B cell (primary cell): ENCODE results near the gene BCAR1. TPM values are rescaled to one million over a fixed set of nuclear protein-coding genes. Genes with fewer than 3 reads are reported as not detected.

Source experiments
- ATAC-seq: fragments of 200-7000 bp; cut with Tn5 transposase; one replicate; pipeline ENCODE4 v1.10.0; 2021; ENCODE audit warnings: low read depth, mild to moderate bottlenecking, moderate number of reproducible peaks, moderate library complexity
- CTCF ChIA-PET: fragments of 350-600 bp; sonication (Branson Sonifier 250); formaldehyde crosslinking; loops from one replicate; lab custom pipeline; 2021; ENCODE audit warnings: antibody characterized with exemption, inconsistent platforms; lab: Charles Lee
- POLR2A ChIA-PET: fragments of 350-600 bp; sonication (Branson Sonifier 250); formaldehyde crosslinking; loops from one replicate; lab custom pipeline; 2021; ENCODE audit warnings: antibody characterized with exemption; lab: Charles Lee
- DNase-seq: peaks from one replicate; pipeline ENCODE4 v3.0.0; 2013
- H2AFZ ChIP-seq: 2 replicates; pipeline ENCODE4 v1.6.1; 2012; ENCODE audit warnings: mild to moderate bottlenecking, low read depth, low read length; ENCODE audit not compliant: insufficient read depth, poor library complexity, severe bottlenecking
- H3K27ac ChIP-seq, 2 donors: 1 replicate in 1 of 2; 2 replicates in 1 of 2; pipeline ENCODE4 v1.5.1; 2012 to 2013; ENCODE audit warnings: low read length in 2 of 2, mild to moderate bottlenecking in 2 of 2, moderate library complexity in 1 of 2
- H3K27me3 ChIP-seq, 4 experiments: fragments of 200-600 bp in 1 of 4; sonication (generic) in 1 of 4; replicated peaks in 1 of 4; 1 replicate in 2 of 4; 2 replicates in 2 of 4; pipeline versions ENCODE4 v1.6.1 to v1.7.0; 2013 to 2016; ENCODE audit warnings: low read length in 3 of 4, mild to moderate bottlenecking in 2 of 4, mixed read lengths in 1 of 4, moderate library complexity in 1 of 4; ENCODE audit not compliant: insufficient read depth in 4 of 4, control insufficient read depth in 3 of 4; ENCODE audit errors: control extremely low read depth in 1 of 4
- H3K36me3 ChIP-seq, 2 experiments: replicated peaks in 1 of 2; 1 replicate in 1 of 2; 2 replicates in 1 of 2; pipeline versions ENCODE4 v1.6.1 to v1.7.1; 2013; ENCODE audit warnings: low read length in 1 of 2; ENCODE audit not compliant: insufficient read depth in 2 of 2, control insufficient read depth in 1 of 2; ENCODE audit errors: control extremely low read depth in 1 of 2, extremely low read depth in 1 of 2
- H3K4me1 ChIP-seq, 2 donors: fragments of 200-600 bp in 1 of 2; sonication (generic) in 1 of 2; 1 replicate in 1 of 2; 2 replicates in 1 of 2; pipeline versions ENCODE4 v1.5.1 to v1.6.1; 2013 to 2017; ENCODE audit warnings: low read length in 2 of 2; ENCODE audit not compliant: control insufficient read depth in 2 of 2, insufficient read depth in 2 of 2
- H3K4me2 ChIP-seq: replicated peaks from 2 replicates; pipeline ENCODE3; 2012; ENCODE audit warnings: mild to moderate bottlenecking, low read depth, low read length; ENCODE audit not compliant: poor library complexity, severe bottlenecking
- H3K4me3 ChIP-seq, 5 experiments: fragments of 200-600 bp in 1 of 5; sonication (generic) in 1 of 5; 1 replicate in 3 of 5; 2 replicates in 2 of 5; pipeline versions ENCODE4 v1.5.1 to v1.7.0; 2011 to 2016; ENCODE audit warnings: low read length in 4 of 5, mild to moderate bottlenecking in 4 of 5, low read depth in 2 of 5, control low read depth in 1 of 5, moderate library complexity in 1 of 5; ENCODE audit not compliant: insufficient read depth in 1 of 5; ENCODE audit errors: control extremely low read depth in 1 of 5, extremely low read depth in 1 of 5
- H3K79me2 ChIP-seq: fragments of 200-600 bp; sonication (generic); one replicate; pipeline ENCODE4 v1.6.0; 2016; ENCODE audit warnings: low read length; ENCODE audit not compliant: control insufficient read depth, insufficient read depth
- H3K9ac ChIP-seq: fragments of 200-600 bp; sonication (generic); 2 replicates; pipeline ENCODE4 v1.6.1; 2017; ENCODE audit warnings: mild to moderate bottlenecking, low read length, moderate library complexity
- H3K9me3 ChIP-seq, 3 donors: one replicate each; pipeline versions ENCODE4 v1.6.1 to v1.7.1; 2013; ENCODE audit warnings: low read length in 2 of 3; ENCODE audit not compliant: control insufficient read depth in 2 of 3, insufficient read depth in 1 of 3; ENCODE audit errors: control extremely low read depth in 1 of 3
- H4K20me1 ChIP-seq: 2 replicates; pipeline ENCODE4 v1.6.0; 2012; ENCODE audit warnings: mild to moderate bottlenecking, low read length; ENCODE audit not compliant: insufficient read depth, control insufficient read depth, poor library complexity, severe bottlenecking
- H3K27ac Mint-ChIP-seq: one replicate; pipeline ENCODE4 v1.8.0; 2021; ENCODE audit warnings: mixed read lengths
- H3K27me3 Mint-ChIP-seq: one replicate; pipeline ENCODE4 v1.8.0; 2021; ENCODE audit warnings: mixed read lengths
- H3K4me1 Mint-ChIP-seq: one replicate; pipeline ENCODE4 v1.8.0; 2021; ENCODE audit warnings: mixed read lengths
- H3K4me3 Mint-ChIP-seq: one replicate; pipeline ENCODE4 v1.8.0; 2021; ENCODE audit warnings: mixed read lengths
- H3K9me3 Mint-ChIP-seq: one replicate; pipeline ENCODE4 v1.8.0; 2022; ENCODE audit warnings: mixed read lengths; ENCODE audit not compliant: insufficient read depth
- EZH2 ChIP-seq: IDR thresholded peaks from 2 replicates; pipeline ENCODE4 v1.6.1; 2012; ENCODE audit warnings: borderline replicate concordance, low read depth, mild to moderate bottlenecking, moderate library complexity, low read length; ENCODE audit not compliant: insufficient read depth, poor library complexity, severe bottlenecking
- WGBS: methylation state at CpG from one replicate; pipeline ENCODE4 v1.1.5; 2013; ENCODE audit warnings: missing lambda C conversion rate; ENCODE audit not compliant: insufficient coverage; 5-methylcytosine and 5-hydroxymethylcytosine counted together
- intact Hi-C: fragments of 100-400 bp; cut with micrococcal nuclease; formaldehyde crosslinking; loops from one replicate; pipeline ENCODE4 v1.10.0; 2022
- polyA plus RNA-seq: library from polyadenylated mRNA; depleted of rRNA; stranded (reverse); fragments of >200 nt; gene quantifications from 2 replicates; pipeline ENCODE4 v1.2.3, GENCODE V29; 2012
- total RNA-seq, 2 donors: library from RNA; stranded (reverse); fragments of 120-200 nt in 1 of 2; gene quantifications; 1 replicate in 1 of 2; 2 replicates in 1 of 2; pipeline versions ENCODE4 v1.2.3 to v1.2.4, GENCODE V29; 2013 to 2022
- TF ChIP-seq, protein P1 (sequence below): fragments of 200-600 bp; IDR thresholded peaks from one replicate; pipeline ENCODE4 v1.8.0; 2022; ENCODE audit warnings: antibody characterized with exemption, mild to moderate bottlenecking

Gene BCAR1
- total and polyA plus RNA-seq, 2 donors (not counting 1 experiment from before 2014, with no cell fraction given) = not detected

DNA sequence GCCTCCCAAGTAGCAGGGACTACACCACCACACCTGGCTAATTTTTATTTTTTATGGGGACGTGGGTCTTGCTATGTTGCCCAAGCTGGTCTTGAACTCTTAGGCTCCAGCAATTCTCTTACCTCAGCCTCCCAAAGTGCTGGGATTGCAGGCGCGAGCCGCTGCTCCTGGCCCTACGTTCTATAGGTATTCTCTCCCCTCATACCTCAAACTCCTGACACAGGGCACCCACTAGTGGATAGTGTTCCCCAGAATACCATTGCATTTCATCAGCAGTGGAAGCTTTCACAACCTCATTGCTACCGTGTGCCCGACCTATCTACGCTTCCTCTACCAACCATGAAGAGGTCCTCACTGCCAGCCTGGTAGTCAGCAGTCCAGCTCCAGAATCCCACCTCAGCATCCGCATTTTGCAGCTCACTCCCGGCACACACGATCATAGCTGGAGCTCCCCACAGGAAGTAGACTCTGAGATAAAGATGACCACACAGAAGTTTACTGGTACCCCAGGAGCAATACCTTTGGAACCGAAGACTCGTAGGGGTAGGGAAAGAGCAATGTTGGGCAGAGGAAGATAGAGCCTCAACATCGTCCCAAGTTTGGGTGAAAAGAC is 53.8 kb downstream of the BCAR1 start:
- Histone ChIP-seq H3K4me2 (no peak overlapping the region), H4K20me1 (no peaks in the 10 kb centered on the region), H2AFZ (no peak overlapping the region), H3K9ac (no peak overlapping the region), H3K9me3 (peaks cover 0 to 7% (median 0%) of the 10 kb centered on the region in 3 donors), H3K27ac (no peak overlapping the region), H3K27me3 (peaks cover 0 to 53% (median 10%) of the 10 kb centered on the region in 4 experiments), H3K79me2 (no peaks in the 10 kb centered on the region), H3K36me3 (no peaks in the 10 kb centered on the region), H3K4me3 (no peak overlapping the region), H3K4me1 (peaks cover 11 to 12% of the 10 kb centered on the region in 2 donors)
- H3K27me3 Mint-ChIP-seq = peaks cover 42% of the 10 kb centered on the region
- peaks cover 10% of the 10 kb centered on the region for H3K4me1 Mint-ChIP-seq
- DNase-seq (no peak), ATAC-seq (no peak)
- TF ChIP-seq, protein P1, sequence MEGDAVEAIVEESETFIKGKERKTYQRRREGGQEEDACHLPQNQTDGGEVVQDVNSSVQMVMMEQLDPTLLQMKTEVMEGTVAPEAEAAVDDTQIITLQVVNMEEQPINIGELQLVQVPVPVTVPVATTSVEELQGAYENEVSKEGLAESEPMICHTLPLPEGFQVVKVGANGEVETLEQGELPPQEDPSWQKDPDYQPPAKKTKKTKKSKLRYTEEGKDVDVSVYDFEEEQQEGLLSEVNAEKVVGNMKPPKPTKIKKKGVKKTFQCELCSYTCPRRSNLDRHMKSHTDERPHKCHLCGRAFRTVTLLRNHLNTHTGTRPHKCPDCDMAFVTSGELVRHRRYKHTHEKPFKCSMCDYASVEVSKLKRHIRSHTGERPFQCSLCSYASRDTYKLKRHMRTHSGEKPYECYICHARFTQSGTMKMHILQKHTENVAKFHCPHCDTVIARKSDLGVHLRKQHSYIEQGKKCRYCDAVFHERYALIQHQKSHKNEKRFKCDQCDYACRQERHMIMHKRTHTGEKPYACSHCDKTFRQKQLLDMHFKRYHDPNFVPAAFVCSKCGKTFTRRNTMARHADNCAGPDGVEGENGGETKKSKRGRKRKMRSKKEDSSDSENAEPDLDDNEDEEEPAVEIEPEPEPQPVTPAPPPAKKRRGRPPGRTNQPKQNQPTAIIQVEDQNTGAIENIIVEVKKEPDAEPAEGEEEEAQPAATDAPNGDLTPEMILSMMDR = no peak
- TF ChIP-seq EZH2 = no peak
- 57% methylated on average over 8 of the region's 14 CpGs for WGBS
- H3K4me3 Mint-ChIP-seq = no peak overlapping the region
- no peak overlapping the region for H3K27ac Mint-ChIP-seq
- POLR2A ChIA-PET = no interaction called here
- CTCF ChIA-PET = interaction anchor here (0.8 to 8.0 kb wide), 13 partner anchors 8 to 1973 kb away, joined by 3 to 96 read pairs (median 10); partner anchors contain the start of gene TMEM170A
- intact Hi-C loops = loop anchor here (5.0 kb wide), 1 partner anchor 35 kb away; no protein-coding TSS in a partner anchor
- H3K9me3 Mint-ChIP-seq = no peaks in the 10 kb centered on the region

DNA sequence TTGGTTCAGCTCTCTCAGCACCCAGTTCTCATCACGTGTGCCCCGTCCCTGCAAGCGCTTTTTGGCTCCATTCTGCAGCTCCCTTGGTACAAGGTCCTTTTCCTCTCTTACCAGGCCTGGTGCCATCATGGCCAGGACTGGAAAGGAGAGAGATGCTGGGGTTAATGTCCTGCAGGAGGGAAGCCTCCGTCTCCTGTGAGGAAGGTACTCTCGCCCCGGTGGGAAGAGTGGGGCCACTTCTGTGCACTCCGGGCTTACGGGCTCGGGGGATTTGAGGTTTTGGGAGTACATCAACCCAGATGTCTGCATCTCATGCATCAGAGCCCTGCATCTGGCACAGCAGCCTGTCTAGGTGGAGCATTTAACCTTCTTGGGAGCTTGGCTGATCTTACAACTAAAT is 54.6 kb downstream of the BCAR1 start:
- no peak for TF ChIP-seq EZH2
- TF ChIP-seq, protein P1 = no peak
- Histone ChIP-seq H3K79me2 (no peaks in the 10 kb centered on the region), H2AFZ (no peak overlapping the region), H3K9me3 (peaks cover 0 to 7% (median 0%) of the 10 kb centered on the region in 3 donors), H3K36me3 (no peaks in the 10 kb centered on the region), H3K4me1 (peaks cover 11 to 12% of the 10 kb centered on the region in 2 donors), H3K9ac (no peak overlapping the region), H4K20me1 (no peaks in the 10 kb centered on the region), H3K27ac (no peak overlapping the region), H3K4me2 (no peak overlapping the region), H3K27me3 (peaks cover 0 to 46% (median 10%) of the 10 kb centered on the region in 4 experiments), H3K4me3 (no peak overlapping the region)
- H3K9me3 Mint-ChIP-seq = no peaks in the 10 kb centered on the region
- 74% methylated on average over 5 of the region's 9 CpGs for WGBS
- H3K27ac Mint-ChIP-seq = no peak overlapping the region
- peaks cover 44% of the 10 kb centered on the region for H3K27me3 Mint-ChIP-seq
- ATAC-seq (no peak), DNase-seq (no peak)
- ChIA-PET POLR2A (no interaction called here), CTCF (interaction anchor here (1.1 to 8.0 kb wide), 7 partner anchors 20 to 1974 kb away, joined by 3 to 96 read pairs (median 48); no protein-coding TSS in a partner anchor)
- H3K4me1 Mint-ChIP-seq = peaks cover 10% of the 10 kb centered on the region
- no peak overlapping the region for H3K4me3 Mint-ChIP-seq
- intact Hi-C loops = loop anchor here (5.0 kb wide), 1 partner anchor 35 kb away; no protein-coding TSS in a partner anchor
